ENCODE measurements around the gene CLCN2.

Gene CLCN2

DNA sequence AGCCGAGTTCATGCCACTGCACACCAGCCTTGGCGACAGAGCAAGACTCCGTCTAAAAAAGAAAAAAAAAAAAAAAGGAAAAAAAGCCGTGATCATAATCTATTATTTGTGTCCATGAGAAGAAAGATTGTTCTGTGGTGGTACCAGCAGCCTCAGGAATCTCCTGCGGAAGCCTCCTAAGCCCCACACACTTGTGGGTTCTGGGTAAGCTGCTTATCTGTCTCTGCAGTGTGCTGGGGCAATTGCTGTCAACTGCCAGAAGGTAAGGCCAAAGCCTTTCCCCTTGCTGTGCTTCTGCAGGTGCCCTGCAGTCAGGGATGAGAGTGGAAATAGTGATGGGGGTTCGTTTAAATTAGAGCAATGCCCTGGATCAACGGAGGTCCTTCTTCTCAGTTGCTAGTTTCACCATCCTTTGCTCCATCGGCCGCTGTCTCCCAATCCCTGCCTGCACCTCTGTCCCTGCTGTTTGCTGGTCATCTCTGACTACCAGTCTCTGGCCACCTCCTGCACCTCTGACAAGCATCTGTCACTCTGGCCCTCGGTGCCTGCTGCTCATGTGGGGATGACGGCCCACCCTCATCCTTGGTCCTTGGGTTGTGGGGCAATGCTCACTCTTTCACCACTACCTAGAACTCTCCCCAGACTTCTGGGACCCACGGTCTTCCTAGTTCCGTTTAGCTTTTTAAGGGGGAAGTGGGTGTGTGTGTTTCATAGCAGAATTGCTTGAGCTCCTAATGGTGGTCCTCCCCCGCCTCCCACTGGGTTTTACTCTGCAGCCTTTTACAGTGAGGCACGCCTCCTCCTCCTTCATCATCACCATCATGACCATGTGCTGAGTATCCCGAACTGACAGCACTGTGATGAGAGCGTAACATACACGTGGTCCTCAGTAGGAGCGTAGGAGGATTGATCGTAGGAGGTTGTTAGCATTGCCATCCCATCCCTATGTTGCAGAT is 43.9 kb upstream of the CLCN2 start:
- Histone ChIP-seq H3K36me3 (ENCODE audit: low read length) (no peaks in the 10 kb centered on the region), H3K27ac (ENCODE audit: low read depth, low read length) (no peak overlapping the region), H3K4me2 (ENCODE audit: low read depth, low read length, poor library complexity, severe bottlenecking) (no peak overlapping the region), H4K20me1 (ENCODE audit: low read depth, low read length) (no peaks in the 10 kb centered on the region), H3K27me3 (ENCODE audit: low read length) (0 out of 2 replicates have a peak, but pooled peaks cover 4% of the 10 kb centered on the region), H3K9me3 (ENCODE audit: insufficient read depth, low read length) (no peaks in the 10 kb centered on the region), H3K4me3 (ENCODE audit: insufficient read depth, low read length, poor library complexity, severe bottlenecking) (no peak overlapping the region), H3K79me2 (ENCODE audit: insufficient read depth, low read length) (no peaks in the 10 kb centered on the region), H2AFZ (ENCODE audit: low read depth, low read length, severe bottlenecking) (no peak overlapping the region), H3K9ac (ENCODE audit: low read length) (no peak overlapping the region), H3K9me2 (replicated peaks; ENCODE audit: insufficient read depth, low read length) (no peaks in the 10 kb centered on the region), H3F3A (ENCODE audit: insufficient read depth) (no peaks in the 10 kb centered on the region)
- TF ChIP-seq, protein P1, sequence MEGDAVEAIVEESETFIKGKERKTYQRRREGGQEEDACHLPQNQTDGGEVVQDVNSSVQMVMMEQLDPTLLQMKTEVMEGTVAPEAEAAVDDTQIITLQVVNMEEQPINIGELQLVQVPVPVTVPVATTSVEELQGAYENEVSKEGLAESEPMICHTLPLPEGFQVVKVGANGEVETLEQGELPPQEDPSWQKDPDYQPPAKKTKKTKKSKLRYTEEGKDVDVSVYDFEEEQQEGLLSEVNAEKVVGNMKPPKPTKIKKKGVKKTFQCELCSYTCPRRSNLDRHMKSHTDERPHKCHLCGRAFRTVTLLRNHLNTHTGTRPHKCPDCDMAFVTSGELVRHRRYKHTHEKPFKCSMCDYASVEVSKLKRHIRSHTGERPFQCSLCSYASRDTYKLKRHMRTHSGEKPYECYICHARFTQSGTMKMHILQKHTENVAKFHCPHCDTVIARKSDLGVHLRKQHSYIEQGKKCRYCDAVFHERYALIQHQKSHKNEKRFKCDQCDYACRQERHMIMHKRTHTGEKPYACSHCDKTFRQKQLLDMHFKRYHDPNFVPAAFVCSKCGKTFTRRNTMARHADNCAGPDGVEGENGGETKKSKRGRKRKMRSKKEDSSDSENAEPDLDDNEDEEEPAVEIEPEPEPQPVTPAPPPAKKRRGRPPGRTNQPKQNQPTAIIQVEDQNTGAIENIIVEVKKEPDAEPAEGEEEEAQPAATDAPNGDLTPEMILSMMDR (IDR thresholded peaks at IDR 0.05; ENCODE audit: insufficient read depth, low read length, poor library complexity, severe bottlenecking): no peak
- TF ChIP-seq EZH2phosphoT487 (conservative IDR thresholded peaks at IDR 0.05; ENCODE audit: low read length): no peak

DNA sequence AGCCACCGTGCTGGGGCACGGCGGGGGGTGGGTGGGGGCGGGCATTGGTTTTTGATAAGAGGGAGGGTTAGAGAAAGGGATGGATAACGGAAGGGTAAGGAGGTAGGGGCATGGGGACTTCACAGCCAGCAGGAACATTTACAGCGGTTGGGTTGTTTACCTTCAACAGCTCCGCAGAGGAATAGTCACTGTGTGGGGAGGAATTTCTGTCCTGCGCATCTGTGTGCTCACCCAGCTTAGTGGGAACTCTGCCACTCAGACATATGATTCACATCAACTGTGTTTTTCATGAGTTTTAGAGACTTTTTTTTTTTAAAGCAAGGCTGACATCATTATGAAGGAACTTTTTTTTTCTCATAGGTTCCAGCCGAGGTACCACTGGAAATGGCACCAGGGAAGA is 38.0 kb upstream of the CLCN2 start:
- Histone ChIP-seq H3F3A (ENCODE audit: insufficient read depth) (no peaks in the 10 kb centered on the region), H3K4me3 (ENCODE audit: insufficient read depth, low read length, poor library complexity, severe bottlenecking) (no peak overlapping the region), H4K20me1 (ENCODE audit: low read depth, low read length) (no peaks in the 10 kb centered on the region), H3K27ac (ENCODE audit: low read depth, low read length) (no peak overlapping the region), H3K4me2 (ENCODE audit: low read depth, low read length, poor library complexity, severe bottlenecking) (no peak overlapping the region), H3K9me3 (ENCODE audit: insufficient read depth, low read length) (no peaks in the 10 kb centered on the region), H3K9me2 (replicated peaks; ENCODE audit: insufficient read depth, low read length) (no peaks in the 10 kb centered on the region), H3K9ac (ENCODE audit: low read length) (no peak overlapping the region), H2AFZ (ENCODE audit: low read depth, low read length, severe bottlenecking) (no peak overlapping the region), H3K36me3 (ENCODE audit: low read length) (no peaks in the 10 kb centered on the region), H3K79me2 (ENCODE audit: insufficient read depth, low read length) (no peaks in the 10 kb centered on the region), H3K27me3 (ENCODE audit: low read length) (0 out of 2 replicates have a peak, but pooled peaks cover 4% of the 10 kb centered on the region)
- TF ChIP-seq, protein P1 (IDR thresholded peaks at IDR 0.05; ENCODE audit: insufficient read depth, low read length, poor library complexity, severe bottlenecking): no peak
- no peak for TF ChIP-seq EZH2phosphoT487 (conservative IDR thresholded peaks at IDR 0.05; ENCODE audit: low read length)

DNA sequence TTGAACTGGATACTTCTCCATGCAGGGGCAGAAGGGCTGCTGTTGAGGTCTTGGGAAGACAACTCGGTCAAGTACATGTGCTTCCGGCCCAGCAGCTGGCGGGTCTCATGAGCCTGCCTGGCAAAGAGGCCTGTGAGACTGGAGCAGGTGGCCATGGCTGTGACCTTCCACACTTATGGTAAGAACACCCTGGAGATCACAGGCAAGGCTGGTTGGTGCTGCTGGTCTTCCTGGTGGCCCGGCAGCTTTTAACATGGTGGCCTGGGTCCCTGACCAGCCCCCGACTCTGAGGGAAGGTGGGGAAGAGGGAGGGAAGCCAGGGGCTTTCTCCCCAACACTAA is 33.9 kb upstream of the CLCN2 start:
- H3K9me2 ChIP-seq (replicated peaks; ENCODE audit: insufficient read depth, low read length): no peaks in the 10 kb centered on the region
- no peaks in the 10 kb centered on the region for H3F3A ChIP-seq (ENCODE audit: insufficient read depth)
- no peak overlapping the region for H3K27ac ChIP-seq (ENCODE audit: low read depth, low read length)
- no peaks in the 10 kb centered on the region for H3K9me3 ChIP-seq (ENCODE audit: insufficient read depth, low read length)
- H3K27me3 ChIP-seq (ENCODE audit: low read length): no peaks in the 10 kb centered on the region
- no peaks in the 10 kb centered on the region for H3K79me2 ChIP-seq (ENCODE audit: insufficient read depth, low read length)
- no peak overlapping the region for H2AFZ ChIP-seq (ENCODE audit: low read depth, low read length, severe bottlenecking)
- no peak overlapping the region for H3K9ac ChIP-seq (ENCODE audit: low read length)
- H3K4me2 ChIP-seq (ENCODE audit: low read depth, low read length, poor library complexity, severe bottlenecking): no peak overlapping the region
- H3K4me3 ChIP-seq (ENCODE audit: insufficient read depth, low read length, poor library complexity, severe bottlenecking): no peak overlapping the region
- no peaks in the 10 kb centered on the region for H3K36me3 ChIP-seq (ENCODE audit: low read length)
- no peak for TF ChIP-seq EZH2phosphoT487 (conservative IDR thresholded peaks at IDR 0.05; ENCODE audit: low read length)
- TF ChIP-seq, protein P1 (IDR thresholded peaks at IDR 0.05; ENCODE audit: insufficient read depth, low read length, poor library complexity, severe bottlenecking): no peak
- no peaks in the 10 kb centered on the region for H4K20me1 ChIP-seq (ENCODE audit: low read depth, low read length)

All from SU-DHL-6 (cell line).